ENCODE data around the gene FHL1.

GRCh38 chrX:136165406-136165805 is 18.1 kb downstream of the FHL1 start:
- TF ChIP-seq CTCF (IDR thresholded peaks at IDR 0.05; ENCODE audit: extremely low read depth in 1 of 2, insufficient read depth in 1 of 2, low read depth in 1 of 2, low read length in 2 of 2) (no peak), POLR2A (IDR thresholded peaks at IDR 0.05; ENCODE audit: low read depth, low read length) (no peak), MYC (IDR thresholded peaks at IDR 0.05; ENCODE audit: low read depth, low read length) (no peak), MAX (IDR thresholded peaks at IDR 0.05; ENCODE audit: insufficient read depth, insufficient read length) (no peak)
